ENCODE results near the gene PHF24. TPM values are rescaled to one million over a fixed set of nuclear protein-coding genes. Genes with fewer than 3 reads are reported as not detected.
A peak's percentile ranks its signal among the peaks of the same experiment; 100 is the strongest.
"Not testable (repeated sequence)": the region's sequence is repeated elsewhere in the genome, so short reads cannot be mapped to it uniquely, and the experiment has no call there.

Gene PHF24
- total RNA-seq (ENCODE audit: insufficient read depth, low replicate concordance), result 1.9 TPM

GRCh38 chr9:34957492-34958410, at the start of gene PHF24:
Gene PHF24 (plus strand): TSS chr9:34958285. CDS start chr9:34971299, 13,014 bp downstream.
- peak; percentile 9 for DNase-seq (ENCODE audit: low spot score)

DNA sequence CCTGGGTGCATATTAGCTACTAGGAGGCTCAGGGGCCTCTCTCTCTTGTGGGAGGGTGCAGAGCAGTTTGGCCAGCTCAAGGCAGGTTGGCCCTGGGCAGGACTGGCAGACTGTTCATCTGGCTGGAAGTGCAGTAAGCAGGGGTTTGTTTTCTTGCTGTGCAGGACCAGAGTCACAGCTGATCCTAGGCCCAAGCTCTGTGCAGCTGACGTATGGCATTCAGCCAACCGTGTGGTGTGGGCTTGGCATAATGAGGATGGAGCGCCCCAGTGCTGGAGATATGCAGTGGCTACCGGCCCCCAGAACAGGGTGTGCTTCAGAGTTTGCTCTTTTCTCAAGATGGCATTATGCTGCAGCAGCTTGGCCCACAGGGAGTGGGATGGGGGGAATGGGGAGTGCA, 31.0 kb upstream of the PHF24 start:
- no peak for DNase-seq (ENCODE audit: low spot score)

- no peak for DNase-seq (ENCODE audit: low spot score)
Observed at GRCh38 chr9:34928921-34929320, 29.2 kb upstream of the PHF24 start.

GRCh38 chr9:34929506-34930102, 28.5 kb upstream of the PHF24 start:
- no peak for DNase-seq (ENCODE audit: low spot score)

DNA sequence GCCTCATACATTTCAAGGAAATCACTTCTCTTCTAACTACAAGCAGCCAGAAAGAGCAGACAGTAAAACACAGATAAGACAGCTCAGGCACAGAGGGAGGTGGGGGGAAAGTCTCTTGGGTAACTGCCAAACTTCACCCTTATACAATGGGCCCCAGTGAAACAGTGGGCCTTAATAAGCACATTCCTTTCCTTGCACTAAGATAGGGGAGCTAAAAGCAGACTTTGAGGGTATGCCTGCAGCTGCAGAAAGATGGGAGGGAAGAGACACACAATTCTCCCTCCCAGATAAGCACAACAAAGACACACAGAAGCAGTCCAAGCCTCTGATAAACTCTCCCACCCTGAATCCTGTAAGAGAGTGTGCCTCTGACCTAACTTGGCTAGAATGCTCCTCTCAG, 18.1 kb upstream of the PHF24 start:
- peak; percentile 86 for DNase-seq (ENCODE audit: low spot score)

DNA sequence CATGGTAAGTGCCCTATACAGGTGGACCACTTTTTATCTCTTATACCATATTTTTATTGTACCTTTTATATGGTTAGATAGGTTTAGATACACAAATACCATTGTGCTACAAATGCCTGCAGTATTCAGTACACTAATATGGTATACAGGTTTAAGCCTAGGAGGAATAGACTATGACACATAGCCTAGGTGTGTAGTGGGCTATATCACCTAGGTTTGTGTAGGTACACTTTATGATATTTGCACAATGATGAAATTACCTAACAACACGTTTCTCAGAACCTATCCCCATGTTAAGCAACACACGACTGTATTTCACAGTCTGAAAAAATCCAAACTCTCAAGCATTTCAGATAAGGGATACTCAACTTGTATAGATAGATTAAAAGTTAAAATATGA, 9.6 kb upstream of the PHF24 start:
- no peak for DNase-seq (ENCODE audit: low spot score)

DNA sequence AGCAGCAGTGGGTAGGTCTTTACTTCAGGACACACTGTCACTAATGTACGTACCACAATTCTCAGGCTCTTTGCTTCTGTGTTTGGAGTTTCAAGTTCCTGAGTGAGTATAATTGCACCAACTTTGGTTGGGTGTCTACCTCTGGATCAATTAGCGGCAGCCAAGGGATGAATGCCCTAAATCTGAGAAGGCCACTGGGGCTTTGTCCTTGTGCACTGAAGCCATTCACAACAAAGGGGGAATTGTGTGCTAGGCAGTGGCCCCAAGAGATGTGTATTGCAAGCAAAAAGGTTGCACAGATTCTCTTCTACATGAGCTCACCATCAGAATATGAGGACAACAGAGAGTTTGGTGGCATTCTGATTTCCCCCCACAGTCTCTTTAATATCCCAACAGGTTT, 3.9 kb upstream of the PHF24 start:
- DNase-seq (ENCODE audit: low spot score), result no peak

DNA sequence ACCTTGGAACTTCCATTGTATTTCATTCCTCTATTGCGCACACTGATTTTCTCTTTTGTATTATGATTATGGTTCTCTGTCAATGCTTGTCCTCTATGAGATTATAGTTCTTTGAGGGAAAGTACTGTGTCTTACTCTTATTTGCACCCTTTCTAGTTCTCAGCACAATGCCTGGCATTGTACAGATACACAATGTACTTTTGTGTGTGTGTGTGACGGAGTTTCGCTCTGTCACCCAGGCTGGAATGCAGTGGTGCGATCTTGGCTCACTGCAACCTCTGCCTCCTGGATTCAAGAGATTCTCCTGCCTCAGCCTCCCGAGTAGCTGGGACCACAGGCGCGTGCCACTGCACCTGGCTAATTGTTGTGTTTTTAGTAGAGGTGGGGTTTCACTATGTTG, 2.0 kb upstream of the PHF24 start:
- not testable (repeated sequence) for DNase-seq (ENCODE audit: low spot score)

DNA sequence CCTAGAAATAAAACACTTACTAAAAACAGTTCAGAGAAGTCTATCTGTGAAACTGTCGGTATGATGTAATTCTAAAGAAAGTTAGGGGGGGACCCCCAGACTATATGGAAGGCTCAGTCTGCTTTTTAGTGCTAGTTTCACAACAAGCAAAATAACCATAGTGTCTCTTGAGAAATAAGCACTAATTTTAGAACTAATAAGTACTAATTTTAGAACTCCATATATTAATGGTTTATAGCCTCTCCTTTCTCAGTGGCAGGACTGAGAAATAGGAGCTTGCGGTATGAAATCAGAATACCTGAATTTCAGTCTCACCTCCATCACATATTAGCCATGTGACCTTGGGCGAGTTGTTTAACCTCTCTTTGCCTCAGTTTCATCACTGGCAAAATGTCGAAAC, 1.4 kb upstream of the PHF24 start:
- DNase-seq (ENCODE audit: low spot score), result no peak

DNA sequence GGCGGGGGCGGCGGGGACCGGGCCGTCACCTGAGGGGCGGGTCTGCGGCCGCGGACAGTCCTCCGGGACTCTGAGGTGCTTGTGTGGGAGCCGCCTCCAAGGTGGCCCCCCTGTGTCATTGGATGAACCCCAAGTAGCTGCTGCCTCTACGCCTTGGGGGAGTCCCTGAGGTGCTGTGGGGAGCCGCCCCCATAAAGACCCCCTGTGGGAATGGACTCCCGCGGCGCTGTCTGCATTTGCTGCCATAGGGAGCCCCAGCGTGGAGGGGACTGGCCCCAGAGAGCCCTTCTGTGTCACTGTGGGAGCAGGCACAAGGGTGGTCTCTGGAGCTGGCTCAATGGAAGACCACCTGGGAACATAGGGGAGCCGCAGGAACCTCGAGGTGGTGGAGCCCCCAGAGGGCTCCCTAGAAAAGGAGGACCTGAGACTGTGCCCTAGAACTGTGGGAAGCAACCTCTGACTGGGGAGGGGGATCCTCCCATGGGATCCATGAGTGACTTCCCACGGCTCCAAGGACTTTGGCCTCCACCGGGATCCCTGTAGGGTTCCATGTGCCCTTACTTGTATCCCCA, 412 bp downstream of the PHF24 start:
- DNase-seq (ENCODE audit: low spot score), result no peak

DNA sequence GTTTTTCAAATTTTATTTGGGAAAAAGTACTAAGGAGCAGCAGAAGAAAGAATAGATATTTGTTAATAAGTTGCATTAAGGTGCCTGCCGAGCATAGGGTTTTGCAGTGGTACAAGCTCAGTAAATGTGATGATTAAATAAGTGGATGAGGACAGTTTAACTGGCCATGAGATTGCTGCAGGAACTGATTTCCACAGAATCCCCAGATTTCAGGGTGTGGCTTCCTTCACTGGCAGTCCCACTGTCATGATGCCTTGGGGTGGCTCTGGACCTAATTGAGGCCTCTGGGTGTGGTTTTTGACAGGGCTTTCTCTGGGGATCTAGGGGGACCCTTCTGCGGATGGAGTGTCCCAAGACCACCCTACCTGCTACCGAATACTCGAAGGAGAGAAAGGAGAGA, 1.4 kb downstream of the PHF24 start:
- no peak for DNase-seq (ENCODE audit: low spot score)

GRCh38 chr9:34961574-34962490, 3.7 kb downstream of the PHF24 start:
- DNase-seq (ENCODE audit: low spot score), result peak; percentile 20

- DNase-seq (ENCODE audit: low spot score), result no peak
Observed at GRCh38 chr9:34962546-34962945, 4.5 kb downstream of the PHF24 start.

GRCh38 chr9:34963552-34963951, 5.5 kb downstream of the PHF24 start:
- no peak for DNase-seq (ENCODE audit: low spot score)

DNA sequence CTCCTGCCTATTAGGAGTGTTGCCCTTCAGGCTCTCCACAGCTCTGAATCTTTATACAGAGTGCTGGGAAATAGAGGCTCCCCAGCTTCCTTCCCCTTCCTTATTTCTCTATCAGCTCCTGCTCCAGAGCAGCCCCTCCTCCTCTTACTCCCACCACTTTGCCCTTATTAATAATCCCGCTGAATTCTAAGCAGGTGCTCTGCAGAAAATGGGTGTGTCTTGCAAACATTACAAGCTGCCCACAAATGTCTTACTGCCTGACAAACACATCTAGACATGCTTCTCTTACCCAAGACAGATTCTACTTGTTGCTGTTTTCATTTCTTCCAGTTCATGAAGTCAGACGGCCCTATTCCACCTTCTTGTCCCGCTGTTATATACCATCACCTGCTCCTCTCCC, 6.4 kb downstream of the PHF24 start:
- no peak for DNase-seq (ENCODE audit: low spot score)

DNA sequence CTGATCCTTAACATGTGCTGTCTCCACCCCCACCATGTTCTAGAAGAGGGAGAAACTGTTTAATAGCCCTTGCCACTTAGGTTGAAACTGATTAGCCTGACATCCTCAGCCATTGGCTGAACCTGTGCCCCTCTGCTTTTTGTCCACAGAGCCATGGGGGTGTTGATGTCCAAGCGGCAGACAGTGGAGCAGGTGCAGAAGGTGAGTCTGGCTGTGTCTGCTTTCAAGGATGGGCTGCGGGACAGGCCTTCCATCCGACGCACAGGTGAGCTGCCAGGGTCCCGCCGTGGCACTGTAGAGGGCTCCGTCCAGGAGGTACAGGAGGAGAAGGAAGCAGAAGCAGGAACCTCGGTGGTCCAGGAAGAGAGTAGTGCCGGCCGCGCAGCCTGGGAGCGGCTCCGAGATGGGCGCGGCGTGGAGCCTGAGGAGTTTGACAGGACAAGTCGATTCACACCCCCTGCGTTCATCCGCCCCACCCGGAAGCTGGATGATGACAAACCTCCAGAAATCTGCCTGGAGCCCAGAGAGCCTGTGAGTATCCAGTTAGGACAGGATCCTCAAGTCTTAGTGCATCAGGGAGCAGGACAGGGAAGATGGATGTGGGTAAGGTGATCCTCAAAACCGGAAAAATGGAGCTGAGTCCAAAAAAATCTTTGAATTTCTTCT, 13.2 kb downstream of the PHF24 start:
- no peak for DNase-seq (ENCODE audit: low spot score)

DNA sequence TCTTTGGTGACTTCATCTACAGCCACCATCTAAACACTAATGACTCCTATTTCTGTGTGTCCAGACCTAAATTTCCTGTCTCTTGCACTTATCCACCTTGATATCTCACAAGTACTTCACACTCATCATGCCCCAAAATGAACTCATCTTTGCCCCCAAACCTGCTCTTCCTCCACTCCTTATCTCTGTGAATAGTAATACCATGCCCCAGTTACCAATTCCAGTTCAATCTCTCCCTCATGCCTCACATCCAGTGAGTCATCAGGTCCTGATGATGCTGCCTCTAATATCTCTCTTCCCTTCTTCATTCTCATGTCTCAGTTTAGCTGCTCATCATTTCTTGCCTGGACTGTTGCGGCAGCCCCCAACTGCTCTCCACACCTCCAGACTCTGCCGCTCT, 16.6 kb downstream of the PHF24 start:
- no peak for DNase-seq (ENCODE audit: low spot score)

DNA sequence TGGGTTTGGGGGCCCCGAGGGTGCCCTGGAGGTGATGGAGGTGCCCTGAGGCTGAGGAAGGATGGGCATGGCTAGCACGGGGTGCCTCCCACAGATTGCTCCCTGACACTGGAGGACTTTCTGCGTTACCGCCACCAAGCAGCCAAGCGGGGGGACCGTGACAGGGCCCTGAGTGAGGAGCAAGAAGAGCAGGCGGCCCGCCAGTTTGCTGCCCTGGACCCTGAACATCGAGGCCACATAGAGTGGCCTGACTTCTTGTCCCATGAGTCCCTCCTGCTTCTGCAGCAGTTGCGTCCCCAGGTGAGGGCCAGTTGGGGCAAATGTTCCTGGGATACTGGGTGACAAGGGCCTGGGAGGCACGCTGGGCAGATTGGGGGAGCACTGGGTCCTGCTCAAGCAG, 18.4 kb downstream of the PHF24 start:
- DNase-seq (ENCODE audit: low spot score), result no peak

DNA sequence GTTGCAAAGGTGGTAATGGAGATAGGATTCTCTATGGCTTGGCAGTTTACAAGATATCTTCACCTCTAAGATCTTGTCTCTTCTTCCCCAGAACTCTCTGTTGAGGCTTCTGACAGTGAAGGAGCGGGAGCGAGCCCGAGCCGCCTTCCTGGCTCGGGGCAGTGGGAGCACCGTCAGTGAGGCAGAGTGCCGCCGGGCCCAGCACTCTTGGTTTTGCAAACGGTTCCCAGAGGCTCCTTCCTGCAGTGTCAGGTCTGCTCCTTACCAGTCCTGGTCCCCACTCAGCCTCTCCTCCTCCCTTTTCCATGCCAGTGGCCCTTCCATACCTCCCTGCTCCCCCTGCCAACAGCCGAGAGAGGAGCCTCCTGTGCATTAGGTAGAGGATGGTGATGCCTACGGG, 18.9 kb downstream of the PHF24 start:
- DNase-seq (ENCODE audit: low spot score), result no peak

- no peak for DNase-seq (ENCODE audit: low spot score)
Observed at GRCh38 chr9:34980181-34980761, 22.2 kb downstream of the PHF24 start.

DNA sequence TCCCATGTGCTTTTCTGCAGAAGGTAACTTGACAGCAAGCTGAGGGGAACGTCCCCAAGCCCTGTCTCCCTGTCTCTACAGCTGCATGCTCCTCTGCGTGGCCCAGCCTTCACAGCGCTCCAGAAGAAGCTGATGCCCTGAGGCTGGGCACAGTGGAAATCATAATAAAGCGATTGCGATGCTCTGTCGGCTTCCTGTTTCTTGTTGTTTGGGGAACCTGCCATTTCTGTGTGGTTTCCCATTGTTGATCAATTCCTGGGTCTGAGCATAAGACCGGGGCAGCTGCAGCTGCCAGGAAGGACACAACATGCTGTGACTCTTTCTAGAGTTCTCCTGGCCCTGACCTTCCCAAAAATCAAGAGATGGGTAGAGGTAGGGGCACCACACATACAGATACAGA, 24.3 kb downstream of the PHF24 start:
- no peak for DNase-seq (ENCODE audit: low spot score)
